ENCODE data around the gene NTPCR.
"Not testable (repeated sequence)": the region's sequence is repeated elsewhere in the genome, so short reads cannot be mapped to it uniquely, and the experiment has no call there.

NTPCR gene

DNA sequence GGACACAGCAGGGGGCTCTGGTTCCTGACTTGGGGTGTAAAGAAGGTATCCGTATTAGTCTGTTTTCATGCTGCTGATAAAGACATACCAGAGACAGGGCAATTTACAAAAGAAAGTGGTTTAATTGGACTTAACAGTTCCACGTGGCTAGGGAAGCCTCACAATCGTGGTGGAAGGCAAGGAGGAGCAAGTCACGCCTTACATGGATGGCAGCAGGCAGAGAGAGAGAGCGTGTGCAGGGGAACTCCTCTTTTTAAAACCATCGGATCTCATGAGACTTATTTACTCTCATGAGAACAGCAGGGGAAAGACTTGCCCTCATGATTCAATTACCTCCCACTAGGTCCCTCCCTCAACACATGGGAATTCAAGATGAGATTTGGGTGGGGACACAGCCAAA lies 23.2 kb upstream of the NTPCR start:
- not testable (repeated sequence) for DNase-seq (ENCODE audit: low read depth)

- no peak for DNase-seq (ENCODE audit: low read depth)
These were observed 22.4 kb upstream of the NTPCR start for GRCh38 chr1:232927830-232928505.

GRCh38 chr1:232932486-232933425 lies 17.7 kb upstream of the NTPCR start:
- DNase-seq (ENCODE audit: low read depth), result no peak

GRCh38 chr1:232936941-232937340 lies 13.5 kb upstream of the NTPCR start:
- no peak for DNase-seq (ENCODE audit: low read depth)

GRCh38 chr1:232937741-232938375 lies 12.6 kb upstream of the NTPCR start:
- DNase-seq (ENCODE audit: low read depth), result no peak

GRCh38 chr1:232938926-232939325 lies 11.5 kb upstream of the NTPCR start:
- no peak for DNase-seq (ENCODE audit: low read depth)

DNA sequence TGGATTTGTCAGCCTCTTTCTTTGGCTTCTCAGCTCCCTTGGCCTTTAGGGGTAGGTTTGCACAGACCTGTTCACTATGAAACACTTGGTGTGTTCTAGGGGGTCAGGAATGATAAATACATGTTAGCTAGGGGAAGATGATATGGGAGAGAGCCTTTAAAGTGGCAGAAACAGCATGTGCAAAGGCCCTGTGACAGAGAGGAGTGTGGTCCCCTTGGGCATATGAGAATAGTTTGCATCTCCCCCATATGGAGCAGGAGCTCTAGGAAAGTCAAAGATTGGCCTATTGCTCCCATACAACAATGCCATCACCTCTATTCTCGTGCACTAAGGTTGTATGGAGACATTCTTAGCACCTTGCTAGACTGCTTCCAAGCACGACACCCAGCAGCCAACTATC lies 10.7 kb upstream of the NTPCR start:
- no peak for DNase-seq (ENCODE audit: low read depth)

DNA sequence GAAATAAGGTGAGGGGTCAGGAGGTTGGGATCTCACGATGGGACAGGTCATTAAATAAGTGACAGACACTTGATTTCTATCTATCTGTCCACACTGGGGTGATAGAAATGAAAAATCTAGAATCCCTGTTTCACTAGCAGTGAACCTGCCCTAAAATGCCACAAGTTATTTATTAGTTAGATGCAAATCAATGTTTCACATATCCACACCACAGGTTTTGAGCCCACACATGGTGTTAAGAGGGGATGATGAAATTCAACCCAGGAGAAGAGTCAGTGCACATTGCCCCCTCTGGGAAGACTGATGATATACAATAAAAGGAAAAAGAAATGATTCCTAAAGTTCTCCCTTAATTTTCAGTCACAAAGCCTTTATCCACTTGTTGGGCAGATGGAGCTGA lies 10.1 kb upstream of the NTPCR start:
- no peak for DNase-seq (ENCODE audit: low read depth)

DNA sequence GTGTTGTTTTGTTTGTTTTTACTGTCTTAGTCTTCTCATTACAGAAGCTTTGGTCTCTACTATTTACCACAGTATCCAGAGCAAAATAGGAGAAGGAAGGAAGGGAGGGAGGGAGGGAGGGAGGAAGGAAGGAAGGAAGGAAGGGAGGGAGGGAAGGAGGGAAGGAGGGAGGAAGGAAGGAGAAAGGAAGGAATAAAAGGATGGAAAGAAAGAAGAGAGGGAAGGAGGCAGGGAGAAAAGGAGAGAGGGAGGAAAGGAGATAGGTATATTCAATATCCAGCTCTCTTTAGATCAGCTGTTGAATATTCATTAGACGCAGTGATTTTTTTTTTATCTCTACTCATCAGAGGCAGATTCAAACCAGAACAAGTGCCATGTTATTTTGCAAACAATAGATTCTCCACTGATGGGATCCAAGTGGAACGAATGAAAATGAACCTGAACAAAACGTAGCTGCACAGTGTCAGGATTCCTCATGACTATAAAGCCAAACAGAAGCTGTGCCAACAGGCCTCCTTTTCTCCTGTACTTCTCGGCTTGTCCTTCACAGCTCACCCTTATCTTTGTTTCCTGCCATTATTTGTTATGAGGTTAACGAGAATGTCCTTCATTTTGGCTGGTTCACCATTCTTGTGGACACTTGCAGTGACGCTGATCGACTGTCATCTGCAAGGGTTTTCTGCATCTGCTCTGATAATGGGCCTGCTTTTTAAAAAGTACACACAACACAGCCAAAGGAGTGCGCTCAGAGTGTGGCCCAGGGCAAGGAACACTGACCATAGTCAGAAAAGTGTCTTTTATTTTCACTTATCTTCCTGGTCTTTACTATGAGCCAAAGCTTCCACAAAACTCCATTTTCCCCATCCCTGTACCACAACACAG lies 7.8 kb upstream of the NTPCR start:
- no peak for DNase-seq (ENCODE audit: low read depth)

DNA sequence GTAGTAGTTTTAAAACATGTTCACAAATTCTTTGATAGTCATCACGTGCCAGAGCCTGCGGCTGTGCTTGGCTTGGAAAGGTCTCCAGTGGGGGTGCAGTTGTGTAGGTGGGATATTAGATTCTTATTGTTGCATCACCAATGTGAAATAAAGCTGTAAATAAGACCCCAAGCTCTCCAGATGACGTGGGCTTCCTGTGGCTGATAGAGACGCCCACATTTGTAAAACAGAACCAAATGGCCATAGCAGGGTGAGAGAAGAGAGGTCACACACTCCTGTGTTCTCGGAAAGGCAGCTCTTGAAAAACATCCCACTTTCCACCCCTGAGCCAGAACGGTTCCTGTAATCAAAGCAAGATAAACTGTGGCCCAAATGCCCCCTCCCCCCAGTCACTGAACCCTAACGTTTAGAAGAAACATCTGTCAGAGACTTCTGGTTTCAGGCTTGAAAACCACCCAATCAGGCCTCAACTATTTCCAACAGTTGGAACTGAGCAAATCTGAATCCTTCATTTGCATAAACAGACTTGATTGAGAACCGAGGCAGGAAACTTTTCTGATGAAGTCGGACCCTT lies 6.6 kb upstream of the NTPCR start:
- no peak for DNase-seq (ENCODE audit: low read depth)

- DNase-seq (ENCODE audit: low read depth), result no peak
These were observed 6.1 kb upstream of the NTPCR start for GRCh38 chr1:232944347-232944746.

DNA sequence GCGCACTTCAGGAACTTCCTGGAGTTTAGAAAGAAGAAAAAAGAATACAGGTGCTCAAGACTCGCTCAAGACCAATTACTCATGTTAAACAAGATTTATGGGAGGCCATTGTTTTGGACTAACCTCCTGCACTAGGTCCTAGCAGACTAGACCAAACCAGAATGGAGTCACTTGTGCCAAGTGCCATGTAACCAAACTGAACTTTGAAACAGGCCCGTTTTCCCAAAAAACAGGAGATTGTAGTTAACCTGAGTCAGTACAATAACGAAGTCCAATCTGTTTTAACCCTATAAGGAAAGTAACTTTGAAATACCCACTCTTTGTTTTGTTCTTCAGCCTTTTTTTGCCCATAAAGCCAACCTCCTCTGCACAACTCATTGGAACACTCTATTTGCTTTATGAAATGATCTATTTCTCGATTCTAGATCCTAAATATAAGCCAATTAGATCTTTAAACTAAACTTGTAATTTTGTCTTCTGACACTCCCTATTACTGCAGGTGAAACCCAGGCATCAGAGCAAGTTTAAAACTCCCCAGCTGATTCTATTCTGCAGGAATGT lies 695 bp upstream of the NTPCR start:
- DNase-seq (ENCODE audit: low read depth), result no peak

GRCh38 chr1:232951180-232951579 lies 769 bp downstream of the NTPCR start:
- no peak for DNase-seq (ENCODE audit: low read depth)

DNA sequence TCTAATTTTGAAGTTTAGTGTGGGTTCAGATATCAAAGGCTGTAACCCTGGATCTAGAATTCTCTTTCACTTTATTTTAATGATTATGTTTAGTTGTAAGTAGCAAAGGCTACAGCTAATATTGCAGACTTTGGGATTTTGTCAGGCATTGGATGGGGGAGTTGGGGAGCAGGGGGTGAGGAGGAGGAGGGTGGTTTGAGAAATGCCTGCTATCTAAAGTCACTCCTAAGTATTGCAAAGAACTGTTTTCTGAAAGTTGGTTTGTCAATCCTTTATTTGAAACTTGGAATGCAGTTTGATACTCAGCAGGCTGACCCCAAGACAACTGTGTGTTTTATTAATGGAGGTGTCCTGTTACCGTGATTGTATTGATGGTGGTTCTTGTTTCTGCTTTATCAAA lies 1.2 kb downstream of the NTPCR start:
- no peak for DNase-seq (ENCODE audit: low read depth)

- DNase-seq (ENCODE audit: low read depth), result no peak
These were observed 2.4 kb downstream of the NTPCR start for GRCh38 chr1:232952514-232953499.

- DNase-seq (ENCODE audit: low read depth), result no peak
These were observed 4.4 kb downstream of the NTPCR start for GRCh38 chr1:232954594-232955365.

DNA sequence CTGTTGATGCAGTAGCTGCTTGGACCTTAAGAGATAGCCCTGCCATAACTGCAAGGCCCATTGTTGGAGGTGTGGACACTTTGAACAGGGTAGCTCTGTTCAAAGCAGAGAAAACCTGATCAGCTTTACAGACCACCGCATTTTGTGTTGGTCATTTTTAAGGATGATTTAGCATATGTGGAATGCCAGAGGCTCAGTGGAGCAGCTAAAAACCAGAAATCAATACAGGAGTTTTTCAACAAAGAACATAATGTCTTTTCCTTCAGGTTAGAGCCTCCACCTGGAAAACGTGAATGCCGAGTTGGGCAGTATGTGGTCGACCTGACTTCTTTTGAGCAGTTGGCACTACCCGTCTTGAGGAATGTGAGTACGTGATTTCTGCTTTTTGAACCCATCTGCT lies 5.7 kb downstream of the NTPCR start:
- no peak for DNase-seq (ENCODE audit: low read depth)

DNA sequence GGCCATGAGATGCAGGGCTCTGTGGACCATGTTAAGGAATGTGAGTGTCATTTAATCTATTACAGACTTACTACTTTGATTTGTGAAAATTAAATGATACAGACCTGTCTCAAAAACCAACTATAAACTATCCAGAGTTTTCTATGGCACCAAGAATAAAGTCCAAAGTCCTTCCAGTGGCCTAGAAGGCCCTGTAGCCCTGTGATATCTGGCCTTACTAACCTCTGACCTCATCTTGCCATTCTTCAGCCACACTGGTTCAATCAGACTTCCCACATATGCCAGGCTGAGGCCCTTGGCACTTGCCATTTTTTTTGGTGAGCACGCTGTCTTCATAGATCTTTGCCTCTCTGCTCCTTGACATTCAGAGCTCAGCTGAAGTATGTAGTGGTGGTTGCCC lies 7.7 kb downstream of the NTPCR start:
- DNase-seq (ENCODE audit: low read depth), result no peak
